Measurements from ENCODE around the gene MYCBP.

MYCBP gene

DNA sequence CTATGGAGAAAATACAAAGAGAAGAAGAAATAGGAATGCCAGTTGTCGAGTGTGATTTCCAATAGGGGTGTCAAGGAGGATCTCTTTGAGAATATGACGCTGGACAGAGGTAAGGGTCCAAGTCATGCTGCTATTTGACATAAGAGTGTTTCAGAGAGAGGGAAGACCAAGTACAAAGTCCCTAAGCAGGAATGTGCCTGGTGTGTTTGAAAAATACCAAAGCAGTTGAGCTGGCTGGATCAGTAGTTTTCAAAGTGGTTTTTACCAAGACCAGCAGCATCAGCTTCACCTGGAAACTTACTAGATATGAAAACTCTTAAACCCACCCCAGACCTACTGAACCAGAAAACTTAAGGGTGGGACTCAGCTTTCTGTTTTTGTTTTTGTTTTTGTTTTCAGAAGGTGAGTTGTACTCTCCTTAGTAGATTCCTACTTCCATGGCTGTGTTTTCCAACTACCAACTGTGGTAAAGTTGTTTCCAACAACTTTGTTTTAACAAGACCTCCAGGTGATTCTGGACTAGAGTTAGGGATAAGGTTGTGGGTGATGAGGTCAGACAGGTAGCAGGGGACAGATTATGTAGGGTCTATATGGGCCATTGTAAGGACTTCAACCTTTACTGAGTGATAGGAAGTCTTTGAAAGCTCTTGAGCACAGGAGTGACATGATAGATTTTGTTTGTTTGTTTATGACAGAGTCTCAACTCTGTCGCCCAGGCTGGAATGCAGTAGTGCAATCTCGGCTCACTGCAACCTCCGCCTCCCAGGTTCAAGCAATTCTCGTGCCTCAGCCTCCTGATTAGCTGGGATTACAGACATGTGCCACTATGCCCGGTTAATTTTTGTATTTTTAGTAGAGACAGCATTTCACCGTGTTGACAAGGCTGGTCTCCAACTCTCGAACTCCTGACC lies 15.5 kb upstream of the MYCBP start:
- TF ChIP-seq GATA2 (IDR thresholded peaks at IDR 0.05; ENCODE audit: low read depth, low read length): no peak
- TF ChIP-seq GATA3 (IDR thresholded peaks at IDR 0.05; ENCODE audit: low read depth, low read length): no peak

DNA sequence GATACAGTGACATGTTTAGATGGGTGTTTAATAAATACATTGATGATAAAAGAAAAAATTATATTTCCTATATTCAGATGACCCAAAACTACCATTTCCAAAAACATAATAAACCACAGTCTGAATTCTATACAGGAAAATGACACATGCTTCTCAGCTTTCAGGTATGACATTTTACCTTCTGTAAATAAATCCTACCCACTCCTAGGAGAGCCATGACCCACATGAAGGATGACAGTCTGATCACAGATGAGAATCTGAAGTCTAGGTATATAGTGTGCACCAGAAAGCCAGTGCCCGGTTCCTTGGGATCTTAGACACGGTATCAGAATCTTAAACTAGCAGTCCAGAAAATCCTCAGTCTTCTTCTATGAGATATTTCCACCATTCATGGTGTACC lies 11.9 kb upstream of the MYCBP start:
- TF ChIP-seq GATA3 (IDR thresholded peaks at IDR 0.05; ENCODE audit: low read depth, low read length) (no peak), GATA2 (IDR thresholded peaks at IDR 0.05; ENCODE audit: low read depth, low read length) (no peak)

DNA sequence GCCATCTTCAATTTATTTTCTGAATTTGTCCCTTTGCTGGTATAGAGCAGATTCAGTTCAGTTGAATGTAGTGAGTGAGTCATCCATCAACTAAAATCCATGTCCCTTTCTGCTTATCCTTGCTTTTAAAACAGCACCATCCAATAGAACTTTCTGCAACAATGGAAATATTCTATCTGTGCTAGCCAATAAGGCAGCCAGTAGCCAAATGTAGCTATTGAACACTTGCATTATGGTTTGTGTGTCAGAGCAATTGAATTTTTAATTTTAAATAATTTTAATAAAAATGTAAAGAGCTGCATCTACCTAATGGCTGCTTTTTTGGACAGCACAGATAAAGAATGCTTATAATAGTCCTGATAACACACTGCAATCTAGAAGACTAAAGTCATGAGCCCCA lies 8.3 kb upstream of the MYCBP start, which contains the start of gene GJA9:
TSS of gene GJA9 (minus strand) at position 101 of the 400 bp plus-strand sequence. CDS start 5,489 bp downstream, outside the sequence.
- TF ChIP-seq GATA2 (IDR thresholded peaks at IDR 0.05; ENCODE audit: low read depth, low read length) (no peak), GATA3 (IDR thresholded peaks at IDR 0.05; ENCODE audit: low read depth, low read length) (no peak)

DNA sequence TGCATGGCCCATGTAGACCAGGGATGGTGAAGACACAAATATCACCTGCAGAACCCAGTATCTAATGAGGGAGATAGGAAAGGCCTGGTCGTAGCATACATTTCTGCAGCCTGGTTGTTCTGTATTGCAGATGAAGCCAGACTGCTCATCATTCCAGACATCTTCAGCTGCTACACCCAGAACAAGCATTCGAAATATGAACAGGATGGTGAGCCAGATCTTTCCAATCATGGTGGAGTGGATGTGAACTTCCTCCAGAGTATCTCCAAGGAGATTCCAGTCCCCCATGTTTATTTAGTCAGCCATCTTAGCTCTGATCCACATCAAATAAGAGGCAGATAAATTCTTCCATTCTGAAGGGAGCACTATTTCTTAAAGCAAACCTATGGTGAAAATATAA lies 2.7 kb upstream of the MYCBP start:
- no peak for TF ChIP-seq GATA3 (IDR thresholded peaks at IDR 0.05; ENCODE audit: low read depth, low read length)
- no peak for TF ChIP-seq GATA2 (IDR thresholded peaks at IDR 0.05; ENCODE audit: low read depth, low read length)

DNA sequence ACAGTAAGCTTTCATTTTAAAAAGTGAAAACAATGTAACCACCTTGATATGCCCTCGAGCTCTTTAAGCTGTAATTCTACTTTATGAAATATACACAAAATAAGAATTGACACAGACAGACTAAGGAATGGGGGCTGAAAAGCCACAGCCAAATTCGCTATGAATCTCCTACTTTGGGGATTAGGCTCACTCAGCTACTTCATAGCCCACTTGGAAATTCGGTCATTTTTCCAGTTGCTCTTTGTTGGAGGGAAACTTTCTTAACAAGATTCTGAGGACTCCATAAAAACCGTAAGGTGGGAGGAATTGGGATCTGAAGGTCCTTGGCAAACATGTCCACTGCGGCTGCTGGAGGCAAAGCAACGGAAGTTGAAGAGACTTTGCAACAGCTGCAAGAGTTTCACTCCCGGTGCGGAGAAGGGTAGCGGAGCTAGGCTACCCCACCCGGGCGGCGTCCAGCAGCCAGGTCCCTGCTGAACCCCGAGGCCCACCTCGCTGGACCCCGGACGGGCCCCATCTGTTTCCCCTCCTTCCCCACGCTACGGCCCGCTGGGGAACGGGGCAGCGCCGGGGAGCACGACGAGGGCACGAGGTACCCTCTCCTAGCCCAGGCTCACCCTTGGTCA lies 634 bp downstream of the MYCBP start:
- no peak for TF ChIP-seq GATA2 (IDR thresholded peaks at IDR 0.05; ENCODE audit: low read depth, low read length)
- no peak for TF ChIP-seq GATA3 (IDR thresholded peaks at IDR 0.05; ENCODE audit: low read depth, low read length)

DNA sequence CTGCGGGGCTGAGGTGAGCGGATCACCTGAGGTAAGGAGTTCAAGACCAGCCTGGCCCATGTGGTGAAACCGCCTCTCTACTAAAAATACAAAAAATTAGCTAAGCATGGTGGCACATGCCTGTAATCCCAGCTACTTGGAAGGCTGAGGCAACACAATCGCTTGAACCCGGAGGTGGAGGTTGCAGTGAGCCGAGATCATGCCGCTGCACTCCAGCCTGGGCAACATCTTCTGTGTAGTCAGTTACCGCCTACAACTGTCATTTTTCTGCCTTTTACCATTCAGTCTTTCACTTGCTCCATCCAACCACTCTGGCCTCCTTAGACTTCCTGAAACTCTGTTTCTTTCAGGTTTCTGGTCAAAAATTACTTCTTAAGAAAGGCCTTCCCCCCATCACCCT lies 2.2 kb downstream of the MYCBP start:
- no peak for TF ChIP-seq GATA2 (IDR thresholded peaks at IDR 0.05; ENCODE audit: low read depth, low read length)
- TF ChIP-seq GATA3 (IDR thresholded peaks at IDR 0.05; ENCODE audit: low read depth, low read length): no peak

DNA sequence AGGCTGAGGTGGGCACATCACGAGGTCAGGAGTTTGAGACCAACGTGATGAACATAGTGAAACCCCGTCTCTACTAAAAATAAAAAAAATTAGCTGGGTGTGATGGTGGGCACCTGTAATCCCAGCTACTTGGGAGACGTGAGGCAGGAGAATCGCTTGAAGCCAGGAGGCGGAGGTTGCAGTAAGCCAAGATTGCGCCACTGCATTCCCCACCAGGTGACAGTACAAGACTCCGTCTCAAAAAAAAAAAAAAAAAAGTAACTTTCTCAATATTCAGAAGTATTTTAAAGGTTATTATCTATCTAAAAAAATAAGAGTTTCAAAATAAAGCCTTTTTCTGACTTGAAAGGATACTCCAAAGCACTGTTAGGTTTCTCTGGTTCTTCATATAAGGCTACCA lies 5.9 kb downstream of the MYCBP start:
- TF ChIP-seq GATA3 (IDR thresholded peaks at IDR 0.05; ENCODE audit: low read depth, low read length) (no peak), GATA2 (IDR thresholded peaks at IDR 0.05; ENCODE audit: low read depth, low read length) (no peak)

DNA sequence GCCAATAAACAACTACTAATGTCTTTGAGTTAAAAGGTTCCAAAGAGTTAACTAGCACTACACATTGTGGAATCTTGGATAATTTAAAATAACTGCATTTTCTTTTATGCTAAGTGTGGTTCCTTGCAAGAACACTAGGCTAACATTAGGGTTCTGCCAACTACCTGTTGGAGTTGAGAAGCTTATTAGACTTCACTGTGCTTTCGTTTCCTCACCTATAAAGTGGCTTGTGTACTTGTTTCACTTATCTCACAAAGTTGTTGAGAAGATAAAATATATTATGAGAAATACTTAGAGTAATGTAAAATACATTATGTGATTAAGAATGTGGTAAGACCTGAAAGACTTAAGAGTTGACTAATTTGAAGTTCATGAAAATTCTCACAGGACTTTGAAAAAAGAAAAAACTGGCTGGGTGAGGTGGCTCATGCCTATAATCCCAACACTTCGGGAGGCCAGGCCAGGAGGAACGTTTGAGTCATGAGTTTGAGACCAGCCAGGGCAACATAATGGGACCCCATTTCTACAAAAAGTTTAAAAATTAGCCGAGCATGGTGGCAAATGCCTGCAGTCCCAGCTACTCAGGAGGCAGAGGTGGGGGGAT lies 7.9 kb downstream of the MYCBP start:
- TF ChIP-seq GATA3 (IDR thresholded peaks at IDR 0.05; ENCODE audit: low read depth, low read length) (no peak), GATA2 (IDR thresholded peaks at IDR 0.05; ENCODE audit: low read depth, low read length) (no peak)

DNA sequence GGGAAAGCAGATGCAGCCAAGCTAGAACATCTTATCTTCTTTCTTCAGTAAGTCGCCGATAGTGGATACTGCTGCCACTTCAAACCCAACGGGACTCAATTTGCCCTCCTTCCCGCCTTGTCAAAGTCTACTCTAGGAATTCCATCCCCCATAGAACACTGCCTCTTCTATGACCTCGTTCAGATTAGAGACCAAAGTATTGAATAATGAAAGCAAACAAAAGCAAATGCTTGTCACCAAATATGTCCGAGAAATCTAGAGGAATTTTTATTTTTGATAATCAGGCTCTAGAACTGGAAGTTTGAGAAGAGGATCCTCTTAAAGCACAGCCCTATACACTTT lies 12.7 kb downstream of the MYCBP start:
- TF ChIP-seq GATA3 (IDR thresholded peaks at IDR 0.05; ENCODE audit: low read depth, low read length): no peak
- no peak for TF ChIP-seq GATA2 (IDR thresholded peaks at IDR 0.05; ENCODE audit: low read depth, low read length)

DNA sequence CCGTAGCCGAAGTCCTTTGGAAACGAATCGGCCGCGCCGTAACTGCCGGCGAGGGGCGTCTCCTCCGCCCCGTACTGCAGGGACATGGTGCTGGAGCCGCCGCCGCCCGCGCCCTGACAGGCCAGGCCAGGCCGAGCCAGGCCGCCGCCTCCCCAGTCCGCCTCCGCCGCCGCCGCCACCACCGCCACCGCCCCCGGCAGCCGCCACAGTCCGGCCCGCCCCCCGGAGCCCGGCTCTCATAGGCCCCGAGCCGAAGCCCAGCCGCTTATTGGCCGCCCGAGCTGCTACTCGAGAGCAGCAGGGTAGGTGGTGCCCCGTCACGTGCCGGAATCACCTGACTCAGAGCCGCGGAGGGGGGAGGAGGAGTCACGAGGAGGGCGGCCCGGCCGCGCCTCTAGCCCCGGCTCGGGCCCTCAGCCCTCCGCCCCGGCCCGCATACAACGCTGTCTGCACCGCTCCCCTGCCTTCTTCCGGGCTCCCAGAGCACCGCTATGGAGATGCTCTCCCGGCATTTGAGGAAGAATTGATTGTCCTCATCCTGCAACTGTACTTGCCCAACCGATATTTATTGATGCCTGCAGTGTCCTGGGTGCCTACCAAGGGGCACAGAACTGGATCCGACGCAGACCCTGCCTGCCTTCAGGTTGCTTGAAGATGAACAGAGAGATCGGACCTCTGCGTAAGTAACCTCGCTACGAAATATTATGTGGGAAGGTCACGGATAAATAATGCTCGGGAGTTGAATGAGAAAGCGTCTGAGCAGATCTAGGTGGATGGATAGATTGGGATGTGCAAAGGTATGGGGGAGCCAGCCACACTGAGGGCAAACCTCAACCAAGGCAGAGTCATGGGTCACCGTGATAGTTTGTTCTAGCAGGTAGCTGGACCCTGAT lies 13.3 kb downstream of the MYCBP start, which contains the start of gene RRAGC:
TSS of gene RRAGC (minus strand) at position 212 of the 893 bp plus-strand sequence. CDS start at position 86, 126 bp downstream.
- TF ChIP-seq GATA2 (IDR thresholded peaks at IDR 0.05; ENCODE audit: low read depth, low read length): no peak
- TF ChIP-seq GATA3 (IDR thresholded peaks at IDR 0.05; ENCODE audit: low read depth, low read length): no peak

DNA sequence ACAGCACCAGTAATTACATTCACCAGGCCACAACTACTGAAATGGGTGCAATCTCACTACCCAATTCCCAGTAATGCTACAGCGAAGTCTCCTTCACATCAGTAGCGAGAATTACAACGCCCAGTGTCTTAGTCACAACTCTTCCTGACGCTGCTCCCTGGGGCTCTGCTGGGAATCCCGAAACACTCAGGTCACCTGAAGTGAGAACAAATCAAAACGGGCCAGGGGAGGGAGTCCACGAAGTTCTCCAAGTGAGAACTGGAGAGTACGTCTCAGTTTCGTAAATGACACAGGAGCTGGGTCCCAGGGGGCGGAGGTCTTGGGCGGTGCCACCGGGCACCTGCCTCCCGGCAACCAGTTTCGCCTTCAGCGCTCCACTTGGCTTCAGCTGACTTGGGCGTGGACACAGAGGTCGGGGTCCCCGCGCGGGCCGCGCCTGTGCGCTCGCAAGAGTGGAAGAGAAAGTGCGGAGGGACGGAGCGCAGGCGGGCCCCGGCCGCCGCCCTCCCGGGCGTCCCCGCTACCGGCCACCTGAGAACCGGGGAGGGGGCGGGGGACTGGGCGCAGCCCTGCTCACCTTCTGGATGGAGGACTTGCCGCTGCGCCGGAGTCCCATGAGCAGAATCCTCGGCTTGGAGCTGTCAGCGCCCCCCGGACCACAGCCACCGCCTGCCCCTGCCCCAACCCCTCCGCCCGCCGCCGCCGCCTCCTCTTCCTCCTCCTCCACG lies 14.2 kb downstream of the MYCBP start:
- TF ChIP-seq GATA3 (IDR thresholded peaks at IDR 0.05; ENCODE audit: low read depth, low read length) (no peak), GATA2 (IDR thresholded peaks at IDR 0.05; ENCODE audit: low read depth, low read length) (no peak)

DNA sequence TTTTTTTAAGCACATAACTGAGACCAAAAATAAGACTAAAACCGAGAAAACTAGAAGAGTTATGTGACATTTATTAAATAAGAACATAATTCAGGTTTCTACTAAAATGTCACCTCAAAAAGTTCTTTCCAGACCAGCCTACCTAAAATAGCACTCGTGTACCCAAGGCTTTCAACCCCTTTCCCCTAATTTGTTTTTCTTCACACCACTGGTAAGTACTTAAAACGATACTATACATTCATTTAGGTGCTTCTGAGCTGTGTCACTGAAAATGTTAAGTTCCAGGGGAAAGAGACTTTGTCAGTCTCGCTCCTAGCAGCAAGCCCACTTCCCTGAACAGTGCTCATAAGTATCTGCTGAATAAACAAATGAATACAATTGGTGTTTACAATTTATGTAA lies 20.4 kb downstream of the MYCBP start:
- TF ChIP-seq GATA2 (IDR thresholded peaks at IDR 0.05; ENCODE audit: low read depth, low read length) (no peak), GATA3 (IDR thresholded peaks at IDR 0.05; ENCODE audit: low read depth, low read length) (no peak)

DNA sequence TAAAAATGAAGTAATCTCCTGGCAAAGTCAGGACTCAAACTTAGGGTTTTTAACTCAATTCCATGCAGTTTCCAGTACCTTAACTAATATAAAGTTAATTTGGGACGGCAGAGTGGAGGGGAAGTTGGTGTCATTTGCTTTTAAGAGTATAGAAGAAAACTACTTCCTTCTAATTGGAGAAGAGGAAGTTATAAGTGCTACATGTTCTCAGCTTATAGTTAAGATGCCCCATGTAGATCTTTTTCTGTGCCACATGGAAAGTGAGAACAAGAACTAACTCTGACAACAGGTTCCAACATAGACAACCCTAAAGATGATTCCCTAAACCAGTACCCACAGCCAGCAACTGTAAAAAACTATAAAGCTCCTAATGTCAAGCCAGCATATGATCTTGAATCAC lies 25.1 kb downstream of the MYCBP start:
- TF ChIP-seq GATA3 (IDR thresholded peaks at IDR 0.05; ENCODE audit: low read depth, low read length) (no peak), GATA2 (IDR thresholded peaks at IDR 0.05; ENCODE audit: low read depth, low read length) (no peak)
